K562 (cell line): ENCODE results near the gene LIG3. TPM values are rescaled to one million over a fixed set of nuclear protein-coding genes. Genes with fewer than 3 reads are reported as not detected.
A peak's percentile ranks its signal among the peaks of the same experiment; 100 is the strongest.

Source experiments
- ATAC-seq: fragments of 200-7000 bp; cut with Tn5 transposase; 3 replicates; pipeline ENCODE4 v1.9.1; 2020; ENCODE audit warnings: moderate library complexity
- BruUV-seq: library from RNA; stranded (reverse); fragments of 400-500 nt; replicated peaks from 2 replicates; lab custom pipeline; 2021; lab: Mats Ljungman, UMichigan
- CTCF ChIA-PET: fragments of 300-600 bp; formaldehyde crosslinking; extraction: SDS; loops from one replicate; lab custom pipeline; 2021; ENCODE audit warnings: low intra/inter-chr PET ratio; lab: Yijun Ruan, JAX
- POLR2A ChIA-PET: fragments of 300-600, 350-650 bp; sonication (Branson Sonifier 250); formaldehyde crosslinking; extraction: SDS; loops from one replicate; lab custom pipeline; 2021; ENCODE audit warnings: antibody characterized with exemption, inconsistent platforms; lab: Yijun Ruan, JAX
- DNase-seq, 4 experiments: peaks; one replicate each; pipeline versions ENCODE4 v3.0.0 to v3.0.0-alpha.2; 2011 to 2018; ENCODE audit warnings: low spot score in 3 of 4, mixed read lengths in 3 of 4; ENCODE audit errors: extremely low read depth in 1 of 4
- FAIRE-seq: peaks from 2 replicates; lab custom pipeline; 2011; peaks lifted over from hg19 to GRCh38; lab: Jason Lieb, UNC
- H2AFZ ChIP-seq: 2 replicates; pipeline ENCODE4 v1.6.0; 2011; ENCODE audit warnings: low read depth, low read length, control low read depth, inconsistent platforms
- H3K27ac ChIP-seq: fragments of 200-600 bp; 3 replicates; pipeline ENCODE4 v1.8.0; 2011; ENCODE audit warnings: low read depth, mild to moderate bottlenecking, control low read depth, inconsistent platforms, low read length, moderate library complexity, mixed read lengths; ENCODE audit errors: extremely low read depth
- H3K27me3 ChIP-seq, 2 experiments: fragments of 300-600 bp in 1 of 2; 2 replicates in 1 of 2; 3 replicates in 1 of 2; pipeline versions ENCODE4 v1.6.0 to v1.8.0; 2011; ENCODE audit warnings: inconsistent platforms in 2 of 2, low read length in 2 of 2, mild to moderate bottlenecking in 1 of 2, mixed read lengths in 1 of 2, moderate library complexity in 1 of 2; ENCODE audit not compliant: control insufficient read depth in 2 of 2, insufficient read depth in 2 of 2
- H3K36me3 ChIP-seq: fragments of 300-600 bp; 3 replicates; pipeline ENCODE4 v1.8.0; 2011; ENCODE audit warnings: mild to moderate bottlenecking, low read length, inconsistent platforms; ENCODE audit not compliant: control insufficient read depth, insufficient read depth
- H3K4me1 ChIP-seq, 2 experiments: fragments of 200-600 bp in 1 of 2; replicated peaks in 1 of 2; 2 replicates in 1 of 2; 3 replicates in 1 of 2; pipeline versions ENCODE4 v1.5.1 to v1.8.0; 2011; ENCODE audit warnings: inconsistent platforms in 2 of 2, low read length in 2 of 2, mild to moderate bottlenecking in 1 of 2, mixed read lengths in 1 of 2, moderate library complexity in 1 of 2; ENCODE audit not compliant: control insufficient read depth in 2 of 2, insufficient read depth in 2 of 2
- H3K4me2 ChIP-seq: 2 replicates; pipeline ENCODE4 v1.6.1; 2011; ENCODE audit warnings: low read length, control low read depth, inconsistent platforms, mixed read lengths; ENCODE audit not compliant: insufficient read depth
- H3K4me3 ChIP-seq: fragments of 200-600 bp; sonication (generic), shearing (Covaris generic); 2 replicates; pipeline ENCODE4 v1.5.1; 2016; ENCODE audit warnings: control low read depth, inconsistent platforms
- H3K79me2 ChIP-seq: fragments of 200-600 bp; 3 replicates; pipeline ENCODE4 v1.8.0; 2011; ENCODE audit warnings: low read length, inconsistent platforms; ENCODE audit not compliant: control insufficient read depth, insufficient read depth
- H3K9ac ChIP-seq, 2 experiments: 2 replicates each; pipeline versions ENCODE4 v1.6.0 to v1.6.1; 2011; ENCODE audit warnings: low read depth in 2 of 2, low read length in 2 of 2, control low read depth in 1 of 2, inconsistent platforms in 1 of 2, mild to moderate bottlenecking in 1 of 2, mixed read lengths in 1 of 2; ENCODE audit not compliant: insufficient read depth in 1 of 2
- H3K9me1 ChIP-seq: one replicate; pipeline ENCODE4 v1.6.0; 2011; ENCODE audit warnings: inconsistent platforms, mild to moderate bottlenecking, low read length, moderate library complexity; ENCODE audit not compliant: control insufficient read depth, insufficient read depth
- H3K9me3 ChIP-seq: replicated peaks from 2 replicates; pipeline ENCODE4 v1.5.1; 2011; ENCODE audit warnings: low read depth, low read length, inconsistent platforms; ENCODE audit not compliant: control insufficient read depth, insufficient read depth
- H4K20me1 ChIP-seq: replicated peaks from 2 replicates; pipeline ENCODE4 v1.6.1; 2011; ENCODE audit warnings: low read length, inconsistent platforms, mixed read lengths; ENCODE audit not compliant: control insufficient read depth, insufficient read depth
- ARHGAP35 ChIP-seq: fragments of 450-650 bp; IDR thresholded peaks from 2 replicates; pipeline ENCODE4 v1.6.1; 2018; ENCODE audit not compliant: partially characterized antibody
- GABPB1 ChIP-seq: sonication (generic); formaldehyde crosslinking; IDR thresholded peaks from 2 replicates; pipeline ENCODE4 v1.8.0; 2022; ENCODE audit warnings: mild to moderate bottlenecking, missing genetic modification reagents
- HMG20A ChIP-seq: fragments of 450-650 bp; formaldehyde crosslinking; conservative IDR thresholded peaks from 2 replicates; pipeline ENCODE4 v1.4.0; 2020; ENCODE audit warnings: mild to moderate bottlenecking, mixed read lengths
- HMG20B ChIP-seq: fragments of 250-450 bp; sonication (Bioruptor Pico); IDR thresholded peaks from 2 replicates; pipeline ENCODE4 v1.5.0; 2021; ENCODE audit warnings: mild to moderate bottlenecking
- POLR2AphosphoS5 ChIP-seq: IDR thresholded peaks from 2 replicates; pipeline ENCODE4 v1.6.1; 2011; ENCODE audit warnings: mild to moderate bottlenecking, low read depth, low read length, moderate library complexity; ENCODE audit not compliant: control insufficient read depth, insufficient read depth
- PTBP1 ChIP-seq: fragments of 200-400 bp; formaldehyde crosslinking; IDR thresholded peaks from 2 replicates; pipeline ENCODE4 v1.6.1; 2017; ENCODE audit warnings: low read depth, low read length
- PTTG1 ChIP-seq: fragments of 450-650 bp; IDR thresholded peaks from 2 replicates; pipeline ENCODE4 v1.6.1; 2016; ENCODE audit warnings: low read depth, mild to moderate bottlenecking, missing genetic modification characterization, missing compliant biosample characterization
- TCF3 ChIP-seq: sonication (generic); formaldehyde crosslinking; IDR thresholded peaks from 2 replicates; pipeline ENCODE4 v1.4.0; 2020; ENCODE audit warnings: mild to moderate bottlenecking, missing genetic modification reagents
- ZNF263 ChIP-seq: sonication (generic); formaldehyde crosslinking; IDR thresholded peaks from 2 replicates; pipeline ENCODE4 v1.8.0; 2022; ENCODE audit warnings: mild to moderate bottlenecking, missing genetic modification reagents, borderline replicate concordance
- WGBS: fragments of 100-300 bp; shearing (Covaris generic); methylation state at CpG from one replicate; pipeline ENCODE4 v1.1.6; 2016; ENCODE audit warnings: low coverage, mixed read lengths; ENCODE audit not compliant: insufficient coverage; ENCODE audit errors: missing lambda C conversion rate; 5-methylcytosine and 5-hydroxymethylcytosine counted together
- in situ Hi-C: fragments of 300-500 bp; cut with MboI; formaldehyde crosslinking; loops from 4 replicates; pipeline ENCODE4 v1.15.0; 2018; ENCODE audit warnings: inconsistent platforms, mixed read lengths
- intact Hi-C: fragments of 100-400 bp; cut with micrococcal nuclease; formaldehyde crosslinking; loops from 2 replicates; pipeline ENCODE4 v1.14.2; 2022
- polyA plus RNA-seq, 8 experiments: library from polyadenylated mRNA; depleted of rRNA in 4 of 8; stranded (reverse) in 5 of 8; unstranded in 3 of 8; fragments of >200 nt; fragmentation: Nextera tagmentation in 2 of 8; fragmentation: Illumina TruSeq in 1 of 8; extraction: Ambion mirVana in 2 of 8; extraction: Trizol in 1 of 8; gene quantifications; 2 replicates each; pipeline versions ENCODE4 v1.2.1 to v1.2.3, GENCODE V29; 2011 to 2014; ENCODE audit warnings: inconsistent platforms in 1 of 8, missing spikeins in 1 of 8
- total RNA-seq, 7 experiments: library from RNA; depleted of rRNA in 6 of 7; stranded (reverse); fragments of >200 nt in 6 of 7; fragmentation: Illumina TruSeq in 2 of 7; extraction: Trizol in 2 of 7; gene quantifications; 2 replicates each; pipeline versions ENCODE4 v1.2.1 to v1.2.3, GENCODE V29; 2011 to 2021; ENCODE audit warnings: low replicate concordance in 1 of 7

The LIG3 gene
- total and polyA plus RNA-seq, 9 of the 15 experiments (the other 6 are each of a cell fraction or from before 2014, with no cell fraction given): 7.6 to 75.0 (median 43.0) TPM

DNA sequence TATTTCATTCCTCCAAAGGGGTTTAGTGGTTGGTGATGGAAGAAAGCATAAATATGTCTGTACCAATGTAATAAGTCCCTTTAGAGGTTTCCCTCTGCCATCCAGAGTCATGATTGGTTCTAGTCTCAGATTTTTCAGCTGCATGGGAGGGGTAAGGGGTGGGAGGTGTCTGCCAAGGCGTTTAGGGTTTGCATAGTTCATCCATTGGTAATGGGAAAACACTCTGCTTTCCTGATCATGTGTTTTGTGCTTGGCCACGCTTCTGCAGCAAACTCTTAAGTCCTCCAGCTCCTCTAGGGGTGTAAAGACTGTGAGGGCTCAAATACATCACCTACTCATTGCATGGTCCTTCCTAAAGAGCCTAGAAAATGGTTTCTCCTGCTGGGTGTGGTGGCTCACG is 29.8 kb downstream of the LIG3 start:
- no peak overlapping the region for H3K4me3 ChIP-seq
- POLR2A ChIA-PET: interaction anchor here (0.7 to 1.4 kb wide), 2 partner anchors 13 to 33 kb away, joined by 3 to 4 read pairs; no protein-coding TSS in a partner anchor
- intact Hi-C loops (no loop called here), in situ Hi-C loops (no loop called here)
- CTCF ChIA-PET: no interaction called here
- H3K9ac ChIP-seq: no peak overlapping the region
- H3K9me1 ChIP-seq: no peaks in the 10 kb centered on the region
- TF ChIP-seq PTBP1 (no peak), POLR2AphosphoS5 (peak; percentile 6; the same call in 1 of the 2 replicates), ZNF263 (CRISPR knock-in tag) (no peak)
- TF ChIP-seq, all 486 proteins: peak for 1
- Histone ChIP-seq H3K27me3 (no peaks in the 10 kb centered on the region), H3K9me3 (no peaks in the 10 kb centered on the region), H2AFZ (no peak overlapping the region), H3K27ac (no peak overlapping the region), H4K20me1 (no peaks in the 10 kb centered on the region), H3K36me3 (peaks cover 54% of the 10 kb centered on the region), H3K4me1 (no peaks in the 10 kb centered on the region), H3K79me2 (no peaks in the 10 kb centered on the region), H3K4me2 (no peak overlapping the region)
- BruUV-seq: no TSS peak
- ATAC-seq: no peak
- 73% methylated on average over 3 of the region's 3 CpGs for WGBS
- no peak for DNase-seq
- no peak for FAIRE-seq

DNA sequence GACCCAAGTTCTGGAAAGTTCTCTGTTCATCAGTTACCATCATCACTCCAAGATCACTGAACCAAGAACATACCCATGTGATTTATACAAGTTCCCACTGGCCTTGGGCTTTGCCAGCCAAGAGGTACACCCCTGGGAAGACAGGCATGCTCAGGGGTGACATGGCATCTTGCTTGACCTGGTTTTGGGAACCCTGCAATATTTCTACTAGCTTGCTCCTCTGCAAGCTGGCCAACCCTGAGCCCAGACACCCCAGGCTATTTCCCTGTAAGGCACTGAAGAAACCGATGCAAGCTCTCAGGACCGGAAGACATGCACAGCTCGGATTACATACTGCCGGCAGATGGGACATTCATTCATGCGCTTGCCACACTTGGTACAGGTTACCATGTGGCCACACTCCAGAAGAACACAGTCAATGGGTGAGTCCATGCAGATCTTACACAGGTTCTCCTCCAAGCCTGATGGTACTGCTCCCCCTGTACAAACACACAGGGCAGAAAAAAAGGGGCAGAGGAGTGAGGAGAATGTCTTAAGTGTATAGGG is 31.4 kb downstream of the LIG3 start:
- H3K27me3 ChIP-seq: no peaks in the 10 kb centered on the region
- peaks cover 60% of the 10 kb centered on the region for H3K36me3 ChIP-seq
- no peaks in the 10 kb centered on the region for H3K79me2 ChIP-seq
- POLR2A ChIA-PET: interaction anchor here (0.6 to 1.4 kb wide), 4 partner anchors 10 to 117 kb away, joined by 3 to 4 read pairs (median 3); no protein-coding TSS in a partner anchor
- FAIRE-seq (no peak), DNase-seq (no peak), ATAC-seq (no peak; the same call in 2 of the 3 replicates)
- intact Hi-C loops (no loop called here), in situ Hi-C loops (no loop called here)
- H3K9me3 ChIP-seq: no peaks in the 10 kb centered on the region
- no TSS peak for BruUV-seq
- no peak overlapping the region for H2AFZ ChIP-seq
- CTCF ChIA-PET: no interaction called here
- H4K20me1 ChIP-seq: no peaks in the 10 kb centered on the region
- TF ChIP-seq PTTG1 (tag) (no peak), ARHGAP35 (no peak), HMG20A (CRISPR knock-in tag) (no peak), GABPB1 (CRISPR knock-in tag) (no peak), TCF3 (CRISPR knock-in tag) (no peak), HMG20B (CRISPR knock-in tag) (no peak)
- no peaks in the 10 kb centered on the region for H3K4me1 ChIP-seq
- H3K9ac ChIP-seq: no peak overlapping the region
- H3K27ac ChIP-seq: no peak overlapping the region
- H3K4me2 ChIP-seq: no peak overlapping the region
- H3K4me3 ChIP-seq: no peak overlapping the region
- H3K9me1 ChIP-seq: no peaks in the 10 kb centered on the region
- 69% methylated on average over 5 of the region's 5 CpGs for WGBS
